D721Med (cell line): ENCODE measurements around the gene EPG5.

Experiments
- DNase-seq: peaks from one replicate; pipeline ENCODE4 v3.0.0; 2011; ENCODE audit warnings: low spot score; ENCODE audit not compliant: insufficient read length
- FAIRE-seq: peaks from 2 replicates; lab custom pipeline; 2011; peaks lifted over from hg19 to GRCh38; lab: Jason Lieb, UNC
- TF ChIP-seq, protein P1 (sequence below): IDR thresholded peaks from 2 replicates; pipeline ENCODE4 v1.5.1; 2012; ENCODE audit warnings: mild to moderate bottlenecking, control low read depth; ENCODE audit not compliant: insufficient read depth; ENCODE audit errors: missing control alignments

The EPG5 gene

DNA sequence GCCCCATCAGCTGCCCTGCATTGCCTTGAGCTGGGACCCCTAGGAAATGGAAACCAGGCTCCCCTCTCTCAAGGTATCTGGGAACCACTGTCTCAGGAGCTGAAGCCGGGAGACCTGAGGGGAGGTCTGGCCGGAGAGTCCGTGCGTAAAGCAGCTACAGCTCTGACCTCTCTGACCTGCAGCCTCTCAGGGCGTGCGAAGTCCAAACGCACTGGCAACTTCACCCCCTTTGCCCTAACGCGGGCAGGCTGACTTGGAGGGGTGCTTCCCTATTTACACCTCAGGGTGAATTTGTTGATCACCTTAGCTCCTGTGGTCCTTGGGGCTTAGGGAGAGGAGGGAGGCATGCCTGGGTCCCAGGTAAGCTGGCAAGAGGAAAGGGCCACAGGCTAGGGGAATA, 124.1 kb downstream of the EPG5 start:
- DNase-seq: no peak
- no peak for FAIRE-seq
- TF ChIP-seq, protein P1, sequence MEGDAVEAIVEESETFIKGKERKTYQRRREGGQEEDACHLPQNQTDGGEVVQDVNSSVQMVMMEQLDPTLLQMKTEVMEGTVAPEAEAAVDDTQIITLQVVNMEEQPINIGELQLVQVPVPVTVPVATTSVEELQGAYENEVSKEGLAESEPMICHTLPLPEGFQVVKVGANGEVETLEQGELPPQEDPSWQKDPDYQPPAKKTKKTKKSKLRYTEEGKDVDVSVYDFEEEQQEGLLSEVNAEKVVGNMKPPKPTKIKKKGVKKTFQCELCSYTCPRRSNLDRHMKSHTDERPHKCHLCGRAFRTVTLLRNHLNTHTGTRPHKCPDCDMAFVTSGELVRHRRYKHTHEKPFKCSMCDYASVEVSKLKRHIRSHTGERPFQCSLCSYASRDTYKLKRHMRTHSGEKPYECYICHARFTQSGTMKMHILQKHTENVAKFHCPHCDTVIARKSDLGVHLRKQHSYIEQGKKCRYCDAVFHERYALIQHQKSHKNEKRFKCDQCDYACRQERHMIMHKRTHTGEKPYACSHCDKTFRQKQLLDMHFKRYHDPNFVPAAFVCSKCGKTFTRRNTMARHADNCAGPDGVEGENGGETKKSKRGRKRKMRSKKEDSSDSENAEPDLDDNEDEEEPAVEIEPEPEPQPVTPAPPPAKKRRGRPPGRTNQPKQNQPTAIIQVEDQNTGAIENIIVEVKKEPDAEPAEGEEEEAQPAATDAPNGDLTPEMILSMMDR: no peak

DNA sequence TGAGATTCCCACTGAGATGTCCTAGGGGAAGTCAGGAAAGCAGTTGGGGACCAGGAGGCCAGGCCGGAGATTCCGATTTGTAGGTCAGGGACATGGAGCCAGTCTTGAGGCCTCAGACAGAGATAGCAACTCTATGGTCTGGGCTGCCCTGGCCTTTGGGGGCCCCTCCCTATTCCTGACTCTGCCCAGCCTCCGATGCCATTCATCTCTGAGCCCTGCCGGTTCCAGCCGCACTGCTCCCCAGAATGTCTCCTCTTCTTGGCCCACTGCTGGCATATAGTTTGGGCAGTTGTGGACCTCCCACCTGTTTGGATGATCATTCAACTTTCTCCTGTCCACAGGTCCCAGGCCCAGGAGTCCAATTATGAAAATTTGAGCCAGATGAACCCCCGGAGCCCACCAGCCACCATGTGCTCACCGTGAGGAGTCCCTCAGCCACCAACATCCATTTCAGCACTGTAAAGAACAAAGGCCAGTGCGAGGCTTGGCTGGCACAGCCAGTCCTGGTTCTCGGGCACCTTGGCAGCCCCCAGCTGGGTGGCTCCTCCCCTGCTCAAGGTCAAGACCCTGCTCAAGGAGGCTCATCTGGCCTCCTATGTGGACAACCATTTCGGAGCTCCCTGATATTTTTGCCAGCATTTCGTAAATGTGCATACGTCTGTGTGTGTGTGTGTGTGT, 125.2 kb downstream of the EPG5 start:
- DNase-seq: no peak
- FAIRE-seq: no peak
- TF ChIP-seq, protein P1: no peak

DNA sequence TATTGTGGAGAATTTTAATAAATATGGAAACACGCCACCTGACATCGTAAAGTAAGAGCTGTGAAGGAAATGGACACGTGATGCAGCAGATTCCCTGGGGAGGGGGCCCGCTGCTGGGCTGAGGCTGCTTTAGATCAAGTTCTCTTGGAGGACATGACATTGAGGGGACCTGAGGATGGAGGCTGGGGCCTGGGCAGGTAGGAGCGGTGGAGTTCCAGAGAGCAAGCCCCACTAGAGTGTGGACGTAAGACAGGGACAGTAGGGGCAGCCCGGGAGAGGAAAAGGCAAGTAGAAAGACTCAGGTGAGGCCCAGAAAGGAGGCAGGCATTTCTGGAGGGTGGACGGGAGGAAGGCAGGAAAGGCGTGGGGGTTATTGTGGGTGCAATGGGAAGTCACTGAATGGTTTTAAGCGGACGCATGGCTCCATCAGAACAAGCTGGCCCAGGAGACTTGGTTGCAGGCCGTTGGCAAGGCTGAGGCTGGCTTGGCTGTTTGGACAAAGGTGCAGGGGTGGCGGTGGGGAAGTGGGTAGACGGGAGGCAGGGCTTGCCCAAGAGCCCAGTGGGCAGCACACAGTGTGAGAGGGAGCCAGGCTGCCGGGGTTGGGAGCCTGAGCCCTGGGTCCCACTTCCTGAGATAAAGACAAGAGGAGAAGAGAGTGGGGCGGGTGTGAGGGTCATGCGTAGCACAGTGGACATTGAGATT, 125.9 kb downstream of the EPG5 start:
- DNase-seq (no peak), FAIRE-seq (no peak)
- TF ChIP-seq, protein P1: no peak

DNA sequence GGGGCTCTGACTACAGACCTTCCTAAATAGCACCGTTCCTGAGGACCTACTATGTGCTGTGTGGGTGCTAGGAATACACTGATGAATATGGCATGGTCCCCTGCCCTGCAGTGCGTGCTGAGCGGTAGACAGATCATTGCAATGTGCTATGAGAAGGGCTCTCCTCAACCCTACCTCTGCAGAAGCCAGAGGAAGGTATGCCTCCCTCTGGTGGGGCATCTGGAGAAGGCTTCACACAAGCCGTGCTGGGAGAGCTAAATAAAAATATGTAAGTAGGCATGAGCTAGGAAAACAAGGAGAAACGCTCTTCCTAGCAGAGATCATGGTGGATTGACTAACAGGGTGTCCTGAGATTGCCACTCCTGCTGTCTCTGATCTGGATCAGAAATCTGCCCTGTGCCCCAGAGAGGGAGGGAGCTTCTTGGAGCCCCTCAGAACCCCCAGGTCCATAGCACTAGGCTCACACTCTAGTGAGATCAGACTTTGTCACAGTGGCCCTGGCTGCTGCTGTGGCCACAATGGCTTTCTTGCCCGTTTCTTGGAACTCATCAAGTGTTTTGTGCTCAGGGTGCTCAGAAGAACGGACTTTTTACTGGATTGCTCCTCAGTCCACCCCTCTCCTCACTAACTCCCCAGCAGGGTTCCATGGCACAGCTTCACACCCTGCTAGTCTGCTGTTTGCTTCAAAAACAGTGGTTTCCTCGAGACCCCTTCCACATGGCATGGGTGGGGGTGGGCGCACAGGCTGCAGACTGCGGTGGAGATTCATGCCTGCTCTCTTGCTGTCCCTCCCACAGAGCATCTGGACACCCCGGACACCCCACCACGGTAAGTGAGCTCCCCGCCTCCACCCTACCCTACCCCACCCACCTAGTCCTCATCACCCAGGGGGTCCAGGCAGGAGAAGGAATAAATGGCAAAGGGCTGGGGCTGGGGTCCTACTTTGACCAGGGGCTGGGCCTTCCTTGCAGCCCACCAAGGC, 127.4 kb downstream of the EPG5 start:
- FAIRE-seq: no peak
- TF ChIP-seq, protein P1: peak; percentile 24
- no peak for DNase-seq

DNA sequence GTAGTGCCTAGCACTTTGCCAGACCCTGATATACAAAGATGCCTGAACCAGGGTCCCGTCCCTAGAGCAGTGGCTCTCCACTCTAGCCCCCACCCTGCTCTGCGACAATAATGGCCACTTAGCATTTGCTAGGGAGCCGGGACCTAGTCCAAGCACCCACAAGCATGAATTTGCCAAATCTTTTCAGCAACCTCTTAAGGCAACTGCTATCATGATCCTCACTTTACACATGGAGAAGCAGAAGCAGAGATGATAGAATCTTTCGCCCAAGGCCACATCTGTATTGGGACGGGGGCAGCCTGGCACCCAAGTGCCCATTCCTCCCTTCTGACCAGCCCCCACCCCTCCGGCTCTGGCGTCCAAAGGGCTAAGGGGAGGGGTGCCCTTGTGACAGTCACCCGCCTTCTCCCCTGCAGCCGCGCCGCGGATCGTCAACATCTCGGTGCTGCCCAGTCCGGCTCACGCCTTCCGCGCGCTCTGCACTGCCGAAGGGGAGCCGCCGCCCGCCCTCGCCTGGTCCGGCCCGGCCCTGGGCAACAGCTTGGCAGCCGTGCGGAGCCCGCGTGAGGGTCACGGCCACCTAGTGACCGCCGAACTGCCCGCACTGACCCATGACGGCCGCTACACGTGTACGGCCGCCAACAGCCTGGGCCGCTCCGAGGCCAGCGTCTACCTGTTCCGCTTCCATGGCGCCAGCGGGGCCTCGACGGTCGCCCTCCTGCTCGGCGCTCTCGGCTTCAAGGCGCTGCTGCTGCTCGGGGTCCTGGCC, 128.6 kb downstream of the EPG5 start:
- no peak for DNase-seq
- TF ChIP-seq, protein P1: no peak
- FAIRE-seq: no peak

DNA sequence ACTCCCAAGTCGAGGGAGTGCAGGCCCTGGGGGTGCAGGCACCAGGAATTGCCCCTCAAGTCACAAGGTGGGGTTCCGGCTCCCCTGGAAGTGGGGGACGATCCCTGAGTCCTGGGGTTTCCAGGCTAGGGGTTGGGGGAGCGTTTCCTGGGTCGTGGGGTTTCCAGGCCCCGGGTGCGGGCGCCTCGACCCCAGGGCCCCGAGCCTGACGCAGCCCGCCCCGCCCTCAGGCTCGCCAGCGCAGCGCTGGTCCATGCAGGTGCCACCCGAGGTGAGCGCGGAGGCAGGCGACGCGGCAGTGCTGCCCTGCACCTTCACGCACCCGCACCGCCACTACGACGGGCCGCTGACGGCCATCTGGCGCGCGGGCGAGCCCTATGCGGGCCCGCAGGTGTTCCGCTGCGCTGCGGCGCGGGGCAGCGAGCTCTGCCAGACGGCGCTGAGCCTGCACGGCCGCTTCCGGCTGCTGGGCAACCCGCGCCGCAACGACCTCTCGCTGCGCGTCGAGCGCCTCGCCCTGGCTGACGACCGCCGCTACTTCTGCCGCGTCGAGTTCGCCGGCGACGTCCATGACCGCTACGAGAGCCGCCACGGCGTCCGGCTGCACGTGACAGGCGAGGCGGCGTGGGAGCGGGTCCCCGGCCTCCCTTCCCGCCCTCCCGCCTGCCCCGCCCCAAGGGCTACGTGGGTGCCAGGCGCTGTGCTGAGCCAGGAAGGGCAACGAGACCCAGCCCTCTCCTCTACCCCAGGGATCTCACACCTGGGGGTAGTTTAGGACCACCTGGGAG, 129.7 kb downstream of the EPG5 start:
- no peak for DNase-seq

More for the DNA sequence above, 129.7 kb downstream of the EPG5 start:
- no peak for FAIRE-seq
- TF ChIP-seq, protein P1: peak; percentile 38
